A549 (cell line): ENCODE measurements around the gene HTRA3. TPM values are rescaled to one million over a fixed set of nuclear protein-coding genes. Genes with fewer than 3 reads are reported as not detected.
A peak's percentile ranks its signal among the peaks of the same experiment; 100 is the strongest.

Experiments used
- ATAC-seq, 2 experiments: fragments of 200-7000 bp in 1 of 2; fragments of >200 bp in 1 of 2; cut with Nextera tagmentation in 1 of 2; cut with Tn5 transposase in 1 of 2; 3 replicates each; pipeline versions ENCODE4 v1.8.0 to v1.9.1; 2018 to 2020; ENCODE audit warnings: mild to moderate bottlenecking in 1 of 2, moderate library complexity in 1 of 2
- CTCF ChIA-PET: fragments of 300-600 bp; sonication (Branson Sonifier 250); formaldehyde crosslinking; extraction: SDS; loops from one replicate; lab custom pipeline; 2021; ENCODE audit warnings: antibody characterized with exemption, inconsistent platforms; lab: Yijun Ruan, JAX
- POLR2A ChIA-PET: fragments of 350-600 bp; formaldehyde crosslinking; extraction: SDS; loops from one replicate; lab custom pipeline; 2021; ENCODE audit warnings: antibody characterized with exemption, inconsistent platforms; lab: Yijun Ruan, JAX
- DNase-seq, 2 experiments: peaks; one replicate each; pipeline versions ENCODE4 v3.0.0 to v3.0.0-alpha.2; 2011 to 2016; ENCODE audit warnings: low read depth in 1 of 2, low spot score in 1 of 2
- FAIRE-seq: peaks from 2 replicates; lab custom pipeline; 2011; peaks lifted over from hg19 to GRCh38; lab: Jason Lieb, UNC
- H3K27ac ChIP-seq, 2 experiments: fragments of >200 bp; sonication (Bioruptor Twin); formaldehyde crosslinking; 3 replicates each; pipeline ENCODE4 v1.5.1; 2016 to 2017
- H3K4me1 ChIP-seq: fragments of >200 bp; sonication (Bioruptor Twin); formaldehyde crosslinking; 3 replicates; pipeline ENCODE4 v1.6.1; 2016
- H3K4me2 ChIP-seq: fragments of >200 bp; sonication (Bioruptor Twin); formaldehyde crosslinking; 3 replicates; pipeline ENCODE4 v1.6.1; 2016
- H3K4me3 ChIP-seq: fragments of >200 bp; sonication (Bioruptor Twin); formaldehyde crosslinking; 3 replicates; pipeline ENCODE4 v1.5.1; 2016
- H3K9me3 ChIP-seq: fragments of >200 bp; sonication (Bioruptor Twin); formaldehyde crosslinking; 3 replicates; pipeline ENCODE4 v1.6.1; 2016
- ATOH8 ChIP-seq: fragments of 250-450 bp; sonication (Bioruptor Pico); IDR thresholded peaks from 2 replicates; pipeline ENCODE4 v1.5.0; 2020; ENCODE audit warnings: low read depth, mild to moderate bottlenecking, moderate library complexity
- CBX2 ChIP-seq: fragments of 200-600 bp; sonication (generic); IDR thresholded peaks from 2 replicates; pipeline ENCODE4 v1.6.1; 2016; ENCODE audit warnings: low read depth, mild to moderate bottlenecking, borderline replicate concordance
- CBX8 ChIP-seq: fragments of 200-600 bp; sonication (generic); IDR thresholded peaks from 2 replicates; pipeline ENCODE4 v1.6.1; 2016
- CHD4 ChIP-seq: fragments of 200-600 bp; sonication (generic); IDR thresholded peaks from 2 replicates; pipeline ENCODE4 v1.6.1; 2016; ENCODE audit warnings: antibody characterized with exemption, mild to moderate bottlenecking, borderline replicate concordance
- EHF ChIP-seq: fragments of 250-450 bp; sonication (Bioruptor Pico); IDR thresholded peaks from 2 replicates; pipeline ENCODE4 v1.5.0; 2020; ENCODE audit warnings: mild to moderate bottlenecking
- HEYL ChIP-seq: fragments of 250-450 bp; sonication (Bioruptor Pico); IDR thresholded peaks from 2 replicates; pipeline ENCODE4 v1.8.0; 2021; ENCODE audit warnings: mild to moderate bottlenecking, moderate library complexity
- HOXB13 ChIP-seq: fragments of 250-450 bp; sonication (Bioruptor Pico); IDR thresholded peaks from 2 replicates; pipeline ENCODE4 v1.5.0; 2020; ENCODE audit warnings: low read depth, mild to moderate bottlenecking, moderate library complexity
- HOXB5 ChIP-seq: fragments of 250-450 bp; sonication (Bioruptor Pico); IDR thresholded peaks from 2 replicates; pipeline ENCODE4 v1.5.0; 2020; ENCODE audit warnings: mild to moderate bottlenecking, moderate library complexity
- JUNB ChIP-seq: fragments of >200 bp; sonication (Bioruptor Twin); formaldehyde crosslinking; IDR thresholded peaks from 2 replicates; pipeline ENCODE4 v1.6.1; 2016
- KDM5A ChIP-seq: fragments of 200-600 bp; sonication (generic); IDR thresholded peaks from 2 replicates; pipeline ENCODE4 v1.6.1; 2016; ENCODE audit warnings: antibody characterized with exemption, mild to moderate bottlenecking
- MAFK ChIP-seq: fragments of 450-650 bp; IDR thresholded peaks from 2 replicates; pipeline ENCODE4 v1.6.1; 2014; ENCODE audit not compliant: partially characterized antibody
- NR3C1 ChIP-seq: fragments of >200 bp; sonication (Bioruptor Twin); formaldehyde crosslinking; IDR thresholded peaks from 3 replicates; pipeline ENCODE4 v1.6.1; 2017
- PBX3 ChIP-seq: IDR thresholded peaks from 2 replicates; pipeline ENCODE4 v1.6.1; 2012
- RAD21 ChIP-seq, 2 experiments: fragments of >200 bp in 1 of 2; sonication (Bioruptor Twin) in 1 of 2; formaldehyde crosslinking in 1 of 2; IDR thresholded peaks in 1 of 2; conservative IDR thresholded peaks in 1 of 2; 2 replicates in 1 of 2; 3 replicates in 1 of 2; pipeline ENCODE4 v1.6.1; 2012 to 2018; ENCODE audit warnings: inconsistent platforms in 1 of 2
- RARB ChIP-seq: fragments of 250-450 bp; sonication (Bioruptor Pico); IDR thresholded peaks from 2 replicates; pipeline ENCODE4 v1.8.0; 2021; ENCODE audit warnings: mild to moderate bottlenecking, moderate library complexity
- RFX5 ChIP-seq: fragments of 450-650 bp; IDR thresholded peaks from 2 replicates; pipeline ENCODE4 v1.7.1; 2014; ENCODE audit warnings: antibody characterized with exemption, mild to moderate bottlenecking, moderate library complexity
- SREBF2 ChIP-seq: fragments of 450-650 bp; IDR thresholded peaks from 2 replicates; pipeline ENCODE4 v1.6.1; 2014; ENCODE audit warnings: mild to moderate bottlenecking, moderate library complexity
- TFCP2L1 ChIP-seq: fragments of 250-450 bp; sonication (Bioruptor Pico); IDR thresholded peaks from 2 replicates; pipeline ENCODE4 v1.5.0; 2021; ENCODE audit warnings: mild to moderate bottlenecking
- TP53 ChIP-seq: fragments of 250-450 bp; sonication (Bioruptor Pico); IDR thresholded peaks from 2 replicates; pipeline ENCODE4 v1.5.0; 2021; ENCODE audit warnings: mild to moderate bottlenecking, moderate library complexity
- USF2 ChIP-seq: fragments of 450-650 bp; IDR thresholded peaks from 2 replicates; pipeline ENCODE4 v1.6.1; 2014; ENCODE audit warnings: antibody characterized with exemption
- ZC3H11A ChIP-seq: fragments of 450-650 bp; IDR thresholded peaks from 2 replicates; pipeline ENCODE4 v1.6.1; 2014; ENCODE audit warnings: antibody characterized with exemption, mild to moderate bottlenecking
- ZFP36 ChIP-seq: fragments of 450-650 bp; IDR thresholded peaks from 2 replicates; pipeline ENCODE4 v1.6.1; 2014; ENCODE audit warnings: borderline replicate concordance; ENCODE audit not compliant: partially characterized antibody
- ZSCAN20 ChIP-seq: fragments of 250-450 bp; sonication (Bioruptor Pico); IDR thresholded peaks from 2 replicates; pipeline ENCODE4 v1.8.0; 2022; ENCODE audit warnings: mild to moderate bottlenecking, moderate library complexity
- WGBS: methylation state at CpG from one replicate; pipeline ENCODE4 v1.1.6; 2017; ENCODE audit errors: missing lambda C conversion rate; 5-methylcytosine and 5-hydroxymethylcytosine counted together
- polyA plus RNA-seq, 4 experiments: library from polyadenylated mRNA; depleted of rRNA in 3 of 4; stranded (reverse); fragments of >200 nt; fragmentation: RNase III in 1 of 4; extraction: RNeasy Plus Mini Kit Qiagen cat#74134 plus additional on column Dnase treatment in 1 of 4; gene quantifications; 2 replicates in 3 of 4; 3 replicates in 1 of 4; pipeline ENCODE4 v1.2.3, GENCODE V29; 2011 to 2017

The HTRA3 gene
- polyA plus RNA-seq, 2 of the 4 experiments (the other 2 are of a cell fraction) = 4.6 to 7.4 TPM

- no peak for TF ChIP-seq HOXB5 (CRISPR knock-in tag)
- TF ChIP-seq JUNB = no peak
- TF ChIP-seq NR3C1 = no peak
- no peak for TF ChIP-seq PBX3
Measured at GRCh38 chr4:8221476-8221875, 48.1 kb upstream of the HTRA3 start (continued).

GRCh38 chr4:8221985-8222384 is 47.6 kb upstream of the HTRA3 start:
- CTCF ChIA-PET = interaction anchor here (0.9 to 1.5 kb wide), 4 partner anchors 20 to 180 kb away, joined by 3 to 4 read pairs (median 3); no protein-coding TSS in a partner anchor
- Histone ChIP-seq H3K4me1 (peaks cover 15% of the 10 kb centered on the region), H3K27ac (no peak overlapping the region), H3K4me3 (no peak overlapping the region), H3K9me3 (no peaks in the 10 kb centered on the region), H3K4me2 (no peak overlapping the region)
- POLR2A ChIA-PET = no interaction called here
- FAIRE-seq (no peak), ATAC-seq (no peak), DNase-seq (no peak)
- TF ChIP-seq HOXB13 (no peak), ZC3H11A (no peak), HEYL (CRISPR knock-in tag) (no peak), EHF (CRISPR knock-in tag) (no peak), ZFP36 (no peak), SREBF2 (no peak), ZSCAN20 (no peak), CBX2 (no peak), TP53 (no peak), RARB (no peak), RFX5 (no peak), USF2 (no peak), TFCP2L1 (no peak), RAD21 (conservative IDR thresholded peaks at IDR 0.05 in 1 of 2, IDR thresholded peaks at IDR 0.05 in 1 of 2) (no peak), CBX8 (no peak), CHD4 (no peak), KDM5A (no peak), NR3C1 (no peak), ATOH8 (CRISPR knock-in tag) (no peak)

- ATAC-seq (no peak), FAIRE-seq (no peak), DNase-seq (no peak)
- ChIA-PET POLR2A (no interaction called here), CTCF (interaction anchor here (1.0 to 1.3 kb wide), 2 partner anchors 45 to 180 kb away, joined by 3 read pairs; no protein-coding TSS in a partner anchor)
- H3K4me3 ChIP-seq = no peak overlapping the region
- no peak overlapping the region for H3K4me2 ChIP-seq
- H3K27ac ChIP-seq = no peak overlapping the region
- WGBS = 93% methylated on average over 13 of the region's 15 CpGs
- no peaks in the 10 kb centered on the region for H3K9me3 ChIP-seq
- TF ChIP-seq TFCP2L1 (no peak), MAFK (peak; percentile 97), CBX8 (no peak)
- H3K4me1 ChIP-seq = peaks cover 18% of the 10 kb centered on the region
Measured at GRCh38 chr4:8222609-8223388, 46.8 kb upstream of the HTRA3 start.
